Globus pallidus (tissue), 1 donor: ENCODE data around the gene MINDY4.

Experiments used
- DNase-seq: peaks from one replicate; pipeline ENCODE4 v3.0.0-alpha.2; 2015; ENCODE audit warnings: low spot score

Gene MINDY4

DNA sequence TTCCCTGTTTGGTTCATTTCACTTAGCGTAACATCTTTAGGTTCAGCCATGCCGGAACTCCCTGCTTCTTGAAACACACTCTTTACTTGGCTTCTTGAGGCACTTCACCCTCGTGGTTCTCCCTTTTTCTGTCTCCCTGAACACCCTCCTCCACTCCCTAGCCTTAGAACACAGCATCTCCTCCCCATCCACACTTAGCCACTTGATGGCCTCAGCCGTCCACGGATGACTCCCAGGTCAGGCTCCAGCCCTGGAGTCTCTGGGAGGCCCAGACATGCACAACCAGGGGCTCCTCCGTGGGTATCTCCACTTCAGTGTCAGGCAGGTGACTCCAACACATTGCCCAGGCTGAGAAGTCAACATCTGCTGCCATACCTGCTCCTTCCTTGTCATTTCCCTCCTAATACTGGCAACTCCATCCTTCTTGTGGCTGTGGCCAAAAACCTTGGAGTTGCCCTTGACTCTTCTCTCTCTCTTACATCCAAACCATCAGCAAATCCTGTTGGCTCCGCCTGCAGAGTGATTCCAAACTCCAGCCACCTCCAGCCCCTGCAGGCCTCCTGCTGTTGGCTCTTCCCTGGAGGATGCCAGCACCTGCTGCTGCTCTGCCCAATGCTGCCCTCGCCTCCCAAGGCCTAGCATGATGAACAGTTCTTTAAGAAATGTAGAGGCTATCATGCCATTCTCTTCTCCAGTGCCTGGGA is 27.7 kb upstream of the MINDY4 start:
- no peak for DNase-seq

DNA sequence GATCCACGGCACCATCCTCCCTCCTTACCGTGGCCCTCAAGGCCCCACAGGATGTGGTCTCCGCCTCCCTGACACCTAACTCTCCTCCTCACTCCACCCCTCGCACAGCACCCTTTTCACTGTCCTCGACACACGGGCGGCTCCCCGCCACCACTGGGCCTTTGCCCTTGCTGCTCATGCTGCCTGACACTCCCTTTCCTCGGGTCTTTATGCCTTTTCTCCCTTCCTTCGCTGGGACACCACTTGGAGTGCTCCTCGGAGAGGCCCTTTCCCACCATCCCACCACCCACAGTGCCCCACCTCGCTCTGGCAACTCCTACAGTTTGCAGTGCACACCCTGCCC is 27.2 kb upstream of the MINDY4 start:
- DNase-seq: no peak

DNA sequence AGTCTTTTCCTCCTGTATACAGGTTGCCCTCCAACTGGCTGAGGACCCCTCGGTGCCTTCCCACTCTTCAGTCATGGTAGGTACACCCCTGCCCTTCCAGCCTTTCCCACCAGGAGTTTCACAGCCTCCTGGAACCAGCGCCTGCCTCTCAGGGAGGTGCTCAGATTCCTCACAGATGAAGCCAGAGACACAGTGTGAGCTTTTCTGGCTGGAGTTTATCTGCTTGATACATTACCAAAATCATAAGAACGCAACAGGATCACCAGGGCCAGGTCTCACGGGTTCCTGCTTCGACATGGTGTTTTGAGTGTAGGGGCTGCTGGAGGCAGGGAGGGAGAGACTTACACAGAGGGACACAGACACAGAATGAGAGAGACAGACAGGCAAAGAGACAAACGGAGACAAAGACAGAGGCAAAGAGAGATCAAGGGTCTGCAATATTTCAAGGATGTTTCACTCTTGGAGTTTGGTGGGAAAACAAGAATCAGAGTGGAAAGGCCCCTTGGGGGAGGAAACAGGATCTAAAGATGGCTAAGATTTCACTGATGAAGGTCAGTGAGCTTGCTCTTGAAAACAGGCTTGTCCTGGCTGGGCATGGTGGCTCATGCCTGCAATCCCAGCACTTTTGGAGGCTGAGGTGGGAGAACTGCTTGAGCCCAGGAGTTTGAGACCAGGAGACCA is 25.8 kb upstream of the MINDY4 start:
- no peak for DNase-seq

DNA sequence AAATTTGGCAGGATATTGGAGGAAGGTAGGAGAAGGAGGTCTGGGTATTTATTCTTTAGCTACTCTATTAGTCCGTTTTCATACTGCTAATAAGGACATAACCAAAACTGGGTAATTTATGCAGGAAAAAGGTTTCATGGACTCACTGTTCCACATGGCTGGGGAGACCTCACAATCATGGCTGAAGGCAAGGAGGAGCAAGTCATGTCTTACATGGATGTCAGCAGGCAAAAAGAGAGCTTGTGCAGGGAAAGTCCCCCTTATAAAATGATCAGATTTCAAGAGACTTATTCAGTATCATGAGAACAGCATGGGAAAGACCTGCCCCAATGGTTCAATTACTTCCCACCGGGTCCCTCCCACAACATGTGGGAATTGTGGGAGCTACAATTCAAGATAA is 21.2 kb upstream of the MINDY4 start:
- no peak for DNase-seq

GRCh38 chr7:30750683-30751650 is 20.2 kb upstream of the MINDY4 start:
- DNase-seq: peak; percentile 54

- no peak for DNase-seq
These were observed 19.4 kb upstream of the MINDY4 start, which contains the start of gene INMT for GRCh38 chr7:30751696-30752273. INMT (plus strand) TSS chr7:30752135; CDS start chr7:30752151, 16 bp downstream.

DNA sequence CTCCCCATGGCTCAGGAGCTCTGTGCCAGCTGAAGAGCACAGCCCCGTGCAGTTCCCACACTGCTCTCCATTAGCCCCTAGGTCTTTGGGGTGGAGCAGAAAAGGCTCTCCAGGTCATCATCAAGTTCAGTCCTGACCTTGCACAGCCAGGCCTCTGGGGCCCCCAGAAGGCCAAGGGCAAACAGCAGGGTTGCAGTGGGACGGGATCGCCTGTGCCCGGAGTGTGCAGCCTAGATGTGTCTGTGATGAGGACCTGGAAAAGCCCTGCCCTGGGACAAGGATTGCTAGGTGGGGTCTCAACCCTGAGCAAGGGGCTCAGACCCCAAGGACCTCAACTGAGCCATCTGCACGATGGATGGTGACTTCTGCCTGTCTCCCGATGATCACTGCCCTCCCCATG is 18.7 kb upstream of the MINDY4 start:
- DNase-seq: no peak

DNA sequence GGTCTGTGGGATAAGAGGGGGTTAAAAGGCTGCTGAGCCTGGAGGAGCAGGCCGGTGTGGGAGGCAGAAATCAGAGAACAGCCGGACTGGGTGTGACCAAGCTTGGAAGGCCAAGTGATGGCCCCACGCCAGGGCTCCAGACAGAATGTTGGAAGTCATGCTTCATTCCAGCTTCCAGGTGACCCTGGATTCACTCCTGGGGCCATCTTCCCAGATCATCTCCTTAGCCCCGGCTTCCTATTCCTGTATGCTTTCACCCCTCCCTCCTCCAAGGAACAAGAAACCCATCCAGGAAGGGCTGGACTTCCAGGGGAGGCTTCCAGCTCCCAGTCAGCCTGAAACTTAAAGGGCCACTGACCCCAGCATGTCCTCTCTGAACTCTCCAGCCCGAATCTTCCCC is 18.2 kb upstream of the MINDY4 start:
- no peak for DNase-seq

DNA sequence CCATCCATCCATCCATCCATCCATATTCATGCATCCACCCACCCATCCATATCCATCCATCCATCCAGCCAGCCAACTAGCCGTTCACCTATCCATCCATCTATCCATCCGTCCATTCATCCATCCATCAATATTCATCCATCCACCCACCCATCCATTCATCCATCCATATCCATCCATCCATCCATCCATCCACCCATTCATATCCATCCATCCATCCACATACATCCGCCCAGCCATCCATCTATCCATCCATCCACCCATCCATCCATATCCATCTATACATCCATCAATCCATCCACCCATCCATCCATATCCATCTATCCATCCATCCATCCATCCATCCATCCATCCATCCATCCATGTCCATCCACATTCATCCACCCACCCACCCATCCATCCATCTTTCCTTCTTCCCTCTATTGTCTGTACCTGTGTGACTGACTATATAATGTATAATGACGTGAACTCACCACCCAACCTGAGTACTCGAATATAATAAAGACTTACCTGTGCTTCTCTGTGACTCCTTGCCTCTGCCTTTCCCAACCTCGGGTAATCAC is 16.8 kb upstream of the MINDY4 start:
- no peak for DNase-seq

DNA sequence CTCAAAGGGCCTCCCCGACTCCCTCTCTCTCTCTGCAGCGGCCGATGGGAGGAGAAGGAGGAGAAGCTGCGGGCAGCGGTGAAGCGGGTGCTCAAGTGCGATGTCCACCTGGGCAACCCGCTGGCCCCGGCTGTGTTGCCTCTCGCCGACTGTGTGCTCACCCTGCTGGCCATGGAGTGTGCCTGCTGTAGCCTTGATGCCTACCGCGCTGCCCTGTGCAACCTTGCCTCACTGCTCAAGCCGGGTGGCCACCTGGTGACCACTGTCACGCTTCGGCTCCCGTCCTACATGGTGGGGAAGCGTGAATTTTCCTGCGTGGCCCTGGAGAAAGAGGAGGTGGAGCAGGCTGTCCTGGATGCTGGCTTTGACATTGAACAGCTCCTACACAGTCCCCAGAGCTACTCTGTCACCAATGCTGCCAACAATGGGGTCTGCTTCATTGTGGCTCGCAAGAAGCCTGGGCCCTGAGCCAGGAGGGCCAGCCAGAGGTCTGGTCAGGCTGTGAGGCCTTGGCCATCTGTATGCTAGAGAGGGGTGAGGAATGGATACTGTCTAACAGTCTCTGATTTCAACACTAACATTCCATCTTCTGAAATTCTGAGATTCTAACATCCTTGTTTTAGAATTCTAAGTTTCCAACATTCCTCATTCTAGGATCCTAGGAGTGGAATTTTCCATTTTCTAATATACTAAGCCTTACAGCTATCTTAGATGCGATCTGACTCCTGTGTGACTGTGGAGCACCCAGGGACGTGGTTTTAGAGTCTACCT is 15.6 kb upstream of the MINDY4 start:
- DNase-seq: peak; percentile 38

DNA sequence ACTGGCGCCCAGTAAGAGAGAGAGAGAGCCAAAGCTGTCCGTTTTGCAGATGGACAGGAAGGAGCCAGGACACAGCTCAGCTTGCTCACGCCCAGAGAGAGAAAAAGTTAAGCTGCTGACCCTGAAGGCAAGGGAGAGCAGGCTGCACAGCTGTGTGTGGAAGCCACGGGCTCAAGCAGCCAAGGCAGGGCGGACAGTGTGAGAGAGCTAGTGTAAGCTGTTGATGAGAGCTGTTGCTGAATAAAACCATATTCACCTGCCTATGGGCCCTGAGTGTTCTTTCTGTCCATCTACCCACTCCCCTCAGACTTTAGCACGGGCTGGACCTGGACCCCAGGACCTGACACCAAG is 13.9 kb upstream of the MINDY4 start:
- DNase-seq: no peak

GRCh38 chr7:30760514-30761213 is 10.6 kb upstream of the MINDY4 start:
- DNase-seq: no peak

DNA sequence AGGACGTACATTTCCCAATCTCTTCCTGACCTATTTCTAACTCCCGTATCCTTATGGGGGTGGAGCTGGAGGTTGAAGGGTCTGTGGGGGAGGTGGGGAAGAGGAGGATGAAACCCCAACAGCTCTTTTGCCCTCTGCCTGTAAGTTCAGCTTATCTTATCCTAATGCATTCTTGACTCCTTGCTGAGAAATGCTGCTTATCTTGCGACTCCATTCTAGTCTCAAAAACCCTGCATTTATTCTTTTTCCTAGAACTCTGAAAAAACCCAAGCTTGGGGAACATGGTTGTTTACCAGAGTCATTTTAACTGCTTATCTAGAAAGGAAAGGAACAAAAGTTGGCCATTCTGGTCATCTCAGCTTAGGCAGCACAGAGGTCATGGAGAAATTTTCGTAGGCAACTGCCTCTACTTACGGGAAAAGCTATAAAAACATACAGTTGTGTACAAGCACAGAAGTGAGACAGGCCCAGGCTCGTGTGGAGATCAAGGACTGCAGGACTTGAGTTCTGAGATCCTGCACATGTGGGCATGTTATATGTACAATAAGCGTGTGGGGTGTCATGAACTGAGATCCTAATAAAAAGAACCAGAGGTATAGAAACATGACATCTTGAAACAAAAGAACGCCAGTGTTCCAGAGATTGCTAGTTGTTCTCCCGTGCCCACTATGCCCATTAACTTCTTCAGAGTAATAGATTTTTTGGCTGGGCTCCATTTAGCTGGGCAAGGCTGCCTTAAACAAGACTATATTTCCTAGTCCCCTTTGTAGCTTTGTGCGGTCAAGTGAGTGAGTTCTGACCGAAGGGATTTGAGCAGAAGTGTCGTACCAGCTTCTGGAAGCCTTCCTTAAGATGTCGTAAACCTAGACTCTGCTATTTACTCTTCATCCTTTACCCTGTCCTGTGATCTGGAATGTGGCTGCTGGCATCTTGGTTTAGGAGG is 9.7 kb upstream of the MINDY4 start:
- no peak for DNase-seq

DNA sequence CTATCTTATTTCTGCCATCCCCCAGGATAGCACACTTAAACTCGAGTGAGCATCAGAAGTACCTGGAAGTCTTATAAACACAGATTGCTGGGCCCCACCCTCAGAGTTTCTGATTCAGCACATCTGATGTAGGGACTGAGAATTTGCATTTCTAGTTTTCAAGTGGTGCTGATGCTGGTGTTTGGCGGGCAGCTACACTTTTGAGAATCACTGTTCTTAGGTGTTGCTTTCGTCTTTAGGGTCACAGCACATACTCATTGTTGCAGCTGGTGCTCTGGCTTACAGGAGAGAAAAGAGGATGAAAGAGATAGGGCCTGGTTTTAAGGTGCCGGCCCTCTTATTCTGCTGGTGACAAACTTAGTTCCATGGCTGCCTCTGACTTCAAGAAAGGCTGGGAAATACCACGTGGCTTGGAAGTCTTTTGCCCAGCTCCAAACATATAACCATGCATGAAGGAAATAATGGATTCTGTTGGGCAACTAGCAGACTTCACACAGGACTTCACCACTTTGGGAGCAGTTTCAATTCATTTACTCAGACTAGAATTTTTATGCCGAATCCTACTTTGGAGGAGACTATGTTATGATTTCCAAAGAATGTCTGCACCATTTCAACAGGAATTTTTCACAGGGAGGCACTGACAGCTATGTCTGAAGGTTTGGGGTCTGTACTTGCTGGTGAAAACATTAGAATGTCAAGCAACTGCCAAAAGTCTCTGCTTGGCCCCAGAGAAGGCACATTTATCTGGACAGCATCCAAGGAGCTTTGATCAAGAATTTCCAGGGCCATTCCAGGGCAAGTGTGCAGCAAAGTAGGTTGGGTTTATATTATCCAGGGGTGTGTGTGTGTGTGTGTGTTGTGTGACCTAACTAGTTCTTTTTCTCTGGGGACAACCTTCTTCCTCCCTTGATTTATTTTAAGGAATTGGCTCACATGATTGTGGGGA is 6.9 kb upstream of the MINDY4 start:
- DNase-seq: no peak

- DNase-seq: no peak
These were observed 5.8 kb upstream of the MINDY4 start for GRCh38 chr7:30765408-30765807.

DNA sequence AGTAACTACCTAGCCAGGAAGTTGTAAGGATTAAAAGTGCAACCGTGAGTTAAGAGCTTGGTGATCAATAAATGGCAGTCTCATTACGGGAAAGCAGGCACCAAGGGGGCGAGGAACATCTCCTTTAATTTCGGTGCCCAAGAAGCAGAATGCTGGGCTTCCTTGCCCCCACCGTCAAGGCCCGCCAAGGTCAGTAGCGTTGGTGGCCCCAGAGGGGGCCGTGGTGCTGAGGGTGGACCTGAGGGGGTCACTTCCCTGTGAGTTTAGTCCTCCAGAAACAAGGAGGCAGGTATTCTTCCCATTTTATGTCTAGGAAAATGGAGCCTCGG is 408 bp upstream of the MINDY4 start:
- DNase-seq: no peak

DNA sequence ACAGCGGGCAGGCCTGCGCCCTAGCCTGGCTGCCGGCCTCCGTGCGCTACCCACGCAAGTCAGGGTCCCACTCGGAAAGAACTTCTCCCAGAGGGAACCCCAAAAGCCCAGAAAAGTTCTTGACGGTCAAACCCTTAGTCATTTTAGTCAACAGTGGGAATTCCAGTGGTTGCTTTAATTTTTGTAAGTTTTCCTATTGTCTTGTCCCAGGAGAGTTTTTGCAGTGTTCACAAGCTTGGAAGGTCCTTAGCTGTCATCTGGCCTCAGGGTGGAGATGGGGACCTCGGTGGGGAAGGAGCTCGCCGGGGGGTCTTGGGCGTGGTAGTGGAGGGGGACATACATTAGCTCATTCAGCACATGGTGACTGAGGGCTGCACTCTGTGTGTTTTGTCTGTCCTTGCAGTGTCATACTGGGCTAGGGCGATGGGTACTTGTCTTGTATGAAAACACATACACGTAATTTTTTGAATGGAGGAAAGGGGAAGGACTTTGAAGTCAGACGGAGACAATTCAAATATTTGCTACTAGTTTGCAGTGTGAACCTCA is 736 bp downstream of the MINDY4 start:
- DNase-seq: no peak

GRCh38 chr7:30772984-30773383 is 1.8 kb downstream of the MINDY4 start:
- DNase-seq: no peak
